OCI-LY3 (cell line): ENCODE measurements around the gene MPC2.

Experiments used
- H2AFZ ChIP-seq: fragments of 200-600, 300-600 bp; shearing (Covaris generic); 2 replicates; pipeline ENCODE4 v1.6.0; 2014; ENCODE audit warnings: antibody characterized with exemption, low read depth, low read length
- H3K27ac ChIP-seq: fragments of 200-600, 300-600 bp; sonication (generic); 2 replicates; pipeline ENCODE4 v1.5.1; 2014; ENCODE audit warnings: mild to moderate bottlenecking, low read length, moderate library complexity, mixed read lengths
- H3K27me3 ChIP-seq: fragments of 200-600, 300-600 bp; sonication (generic); 2 replicates; pipeline ENCODE4 v1.6.1; 2014; ENCODE audit warnings: low read depth, low read length, mixed read lengths
- H3K36me3 ChIP-seq: fragments of 200-600, 300-600 bp; sonication (generic); replicated peaks from 2 replicates; pipeline ENCODE3; 2014; ENCODE audit warnings: low read depth, low read length, mixed read lengths
- H3K4me1 ChIP-seq: fragments of 300-600, 200-600 bp; sonication (generic); 2 replicates; pipeline ENCODE4 v1.6.1; 2014; ENCODE audit warnings: low read length, mixed read lengths
- H3K4me2 ChIP-seq: fragments of 200-600, 300-600 bp; sonication (generic); 2 replicates; pipeline ENCODE4 v1.6.1; 2014; ENCODE audit warnings: low read length, mixed read lengths
- H3K4me3 ChIP-seq: fragments of 300-600, 200-600 bp; sonication (generic); 2 replicates; pipeline ENCODE4 v1.5.1; 2014; ENCODE audit warnings: antibody characterized with exemption, mild to moderate bottlenecking, low read length, moderate library complexity
- H3K79me2 ChIP-seq: fragments of 300-600, 200-600 bp; shearing (Covaris generic); 2 replicates; pipeline ENCODE4 v1.6.1; 2014; ENCODE audit warnings: mild to moderate bottlenecking, low read length, mixed read lengths
- H3K9ac ChIP-seq: fragments of 300-600, 200-600 bp; shearing (Covaris generic); 2 replicates; pipeline ENCODE4 v1.6.0; 2014; ENCODE audit warnings: mild to moderate bottlenecking, low read length, moderate library complexity
- H3K9me3 ChIP-seq: fragments of 200-600, 300-600 bp; shearing (Covaris generic); 2 replicates; pipeline ENCODE4 v1.6.1; 2014; ENCODE audit warnings: low read length, mixed read lengths; ENCODE audit not compliant: insufficient read depth
- H4K20me1 ChIP-seq: fragments of 200-600, 300-600 bp; sonication (generic); 2 replicates; pipeline ENCODE4 v1.6.1; 2016; ENCODE audit warnings: low read length, mixed read lengths; ENCODE audit not compliant: insufficient read depth
- CTCF ChIP-seq: fragments of 200-600, 300-600 bp; sonication (generic); IDR thresholded peaks from 2 replicates; pipeline ENCODE4 v1.5.1; 2014; ENCODE audit warnings: antibody characterized with exemption, low read length, low read depth
- EZH2phosphoT487 ChIP-seq: fragments of 200-600 bp; shearing (Covaris generic); IDR thresholded peaks from 2 replicates; pipeline ENCODE4 v1.6.1; 2018; ENCODE audit warnings: antibody characterized with exemption, mixed run types, low read depth

Gene MPC2

DNA sequence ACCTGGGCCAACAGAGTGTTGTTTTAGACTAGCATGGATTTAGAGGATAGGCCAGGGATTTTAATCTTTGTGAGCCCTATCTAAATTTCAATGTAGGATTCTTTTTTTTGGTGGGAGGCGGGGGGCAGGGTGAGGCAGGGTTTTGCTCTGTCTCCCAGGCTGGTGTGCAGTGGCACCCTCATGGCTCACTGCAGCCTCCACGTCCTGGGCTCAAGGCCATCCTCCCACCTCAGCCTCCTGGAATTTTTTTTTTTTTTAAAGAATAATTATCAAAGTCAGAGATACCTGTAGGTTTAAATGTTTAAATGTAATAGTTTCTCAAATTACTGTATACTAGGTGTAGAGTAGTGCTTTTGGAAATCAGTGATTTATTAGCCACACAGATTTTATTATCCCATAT, 3.4 kb upstream of the MPC2 start:
- Histone ChIP-seq H3K4me1 (peaks cover 8% of the 10 kb centered on the region), H3K36me3 (peaks cover 6% of the 10 kb centered on the region), H4K20me1 (peaks cover 36% of the 10 kb centered on the region), H3K27me3 (no peaks in the 10 kb centered on the region), H3K79me2 (peaks cover 87% of the 10 kb centered on the region), H2AFZ (no peak overlapping the region), H3K4me3 (no peak overlapping the region), H3K9me3 (no peaks in the 10 kb centered on the region), H3K27ac (no peak overlapping the region), H3K4me2 (no peak overlapping the region), H3K9ac (no peak overlapping the region)
- TF ChIP-seq EZH2phosphoT487 (no peak), CTCF (no peak)

- TF ChIP-seq CTCF (no peak), EZH2phosphoT487 (no peak)
- peak overlapping the region; percentile 86 for H3K4me3 ChIP-seq
- no peaks in the 10 kb centered on the region for H3K9me3 ChIP-seq
- peaks cover 3% of the 10 kb centered on the region for H3K36me3 ChIP-seq
- H3K4me2 ChIP-seq = peak overlapping the region; percentile 76
- H3K79me2 ChIP-seq = peaks cover 85% of the 10 kb centered on the region
- H3K9ac ChIP-seq = peak overlapping the region; percentile 96
- peaks cover 23% of the 10 kb centered on the region for H3K4me1 ChIP-seq
- H4K20me1 ChIP-seq = peaks cover 25% of the 10 kb centered on the region
- H3K27ac ChIP-seq = peak overlapping the region; percentile 91
- H2AFZ ChIP-seq = no peak overlapping the region
- H3K27me3 ChIP-seq = no peaks in the 10 kb centered on the region
Observed at GRCh38 chr1:167938080-167938636, 1.3 kb upstream of the MPC2 start.

DNA sequence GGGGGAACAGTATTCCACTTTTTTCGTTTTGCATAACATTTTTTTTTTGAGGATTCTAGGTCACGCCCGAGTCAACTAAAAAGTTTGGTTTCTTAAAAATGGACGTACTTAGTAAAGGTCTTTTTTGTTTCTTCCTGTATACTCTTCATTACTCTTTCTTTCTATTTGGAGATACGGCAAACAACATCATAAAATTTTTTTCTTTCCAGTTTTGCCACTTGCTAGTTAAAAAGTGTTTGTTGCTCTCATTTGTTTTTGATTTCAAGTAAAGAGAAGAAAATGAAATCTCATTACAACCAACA, 788 bp upstream of the MPC2 start:
- Histone ChIP-seq H3K27me3 (no peaks in the 10 kb centered on the region), H3K79me2 (peaks cover 81% of the 10 kb centered on the region), H3K9me3 (no peaks in the 10 kb centered on the region), H2AFZ (peak overlapping the region; percentile 19; the same call in 1 of the 2 replicates), H3K9ac (peak overlapping the region; percentile 96), H4K20me1 (peaks cover 25% of the 10 kb centered on the region), H3K4me3 (peak overlapping the region; percentile 86), H3K36me3 (peaks cover 3% of the 10 kb centered on the region), H3K4me2 (peak overlapping the region; percentile 76), H3K27ac (peak overlapping the region; percentile 91), H3K4me1 (peaks cover 23% of the 10 kb centered on the region)
- TF ChIP-seq CTCF (no peak), EZH2phosphoT487 (no peak)

GRCh38 chr1:167936068-167936929, 573 bp downstream of the MPC2 start, which contains the start of gene DCAF6:
DCAF6 (plus strand) TSS chr1:167936683; CDS start chr1:167936912, 229 bp downstream.
- Histone ChIP-seq H3K79me2 (peaks cover 68% of the 10 kb centered on the region), H3K9me3 (no peaks in the 10 kb centered on the region), H3K4me2 (peak within 1 kb of the TSS; percentile 94), H3K27me3 (no peaks in the 10 kb centered on the region), H3K36me3 (no peaks in the 10 kb centered on the region), H3K4me1 (peaks cover 23% of the 10 kb centered on the region), H3K27ac (peak within 1 kb of the TSS; percentile 91), H3K4me3 (peak within 1 kb of the TSS; percentile 86), H4K20me1 (peaks cover 13% of the 10 kb centered on the region; the same call in 1 of the 2 replicates), H3K9ac (peak within 1 kb of the TSS; percentile 96), H2AFZ (peak within 1 kb of the TSS; percentile 90)
- TF ChIP-seq CTCF = no peak
- no peak for TF ChIP-seq EZH2phosphoT487
